Mesenchymal stem cell (in vitro differentiated cells and primary cell): ENCODE measurements around the gene SCN8A.

Experiments
- DNase-seq: peaks from one replicate; pipeline ENCODE4 v3.0.0-alpha.2; 2013
- H2AFZ ChIP-seq: one replicate; pipeline ENCODE4 v1.6.1; 2013; ENCODE audit warnings: low read depth, mild to moderate bottlenecking, control low read depth, inconsistent platforms, low read length, moderate library complexity
- H2AK5ac ChIP-seq: 2 replicates; pipeline ENCODE4 v1.6.1; 2013; ENCODE audit warnings: low read length, moderate library complexity, mild to moderate bottlenecking, inconsistent platforms; ENCODE audit not compliant: severe bottlenecking
- H2BK120ac ChIP-seq: one replicate; pipeline ENCODE4 v1.6.1; 2013; ENCODE audit warnings: low read depth, mild to moderate bottlenecking, inconsistent platforms, low read length, moderate library complexity
- H2BK12ac ChIP-seq, 2 experiments: one replicate each; pipeline ENCODE4 v1.6.1; 2013; ENCODE audit warnings: inconsistent platforms in 2 of 2, low read length in 2 of 2, mild to moderate bottlenecking in 2 of 2, moderate library complexity in 2 of 2, control low read depth in 1 of 2
- H2BK15ac ChIP-seq: one replicate; pipeline ENCODE4 v1.6.1; 2013; ENCODE audit warnings: mild to moderate bottlenecking, low read depth, inconsistent platforms; ENCODE audit not compliant: poor library complexity, severe bottlenecking
- H2BK5ac ChIP-seq: 2 replicates; pipeline ENCODE4 v1.6.1; 2013; ENCODE audit warnings: low read depth, mild to moderate bottlenecking, low read length, control low read depth, inconsistent platforms; ENCODE audit not compliant: poor library complexity, severe bottlenecking
- H3K14ac ChIP-seq, 2 experiments: one replicate each; pipeline ENCODE4 v1.6.1; 2013; ENCODE audit warnings: inconsistent platforms in 2 of 2, low read length in 2 of 2, control low read depth in 1 of 2, mild to moderate bottlenecking in 1 of 2, moderate library complexity in 1 of 2
- H3K18ac ChIP-seq, 2 experiments: one replicate each; pipeline ENCODE4 v1.6.1; 2013; ENCODE audit warnings: inconsistent platforms in 2 of 2, low read length in 2 of 2, control low read depth in 1 of 2, low read depth in 1 of 2, mild to moderate bottlenecking in 1 of 2
- H3K23ac ChIP-seq, 2 experiments: one replicate each; pipeline ENCODE4 v1.6.1; 2013; ENCODE audit warnings: inconsistent platforms in 2 of 2, low read length in 2 of 2, mild to moderate bottlenecking in 2 of 2, moderate library complexity in 2 of 2, control low read depth in 1 of 2
- H3K27ac ChIP-seq: 2 replicates; pipeline ENCODE4 v1.5.1; 2013; ENCODE audit warnings: mild to moderate bottlenecking, moderate library complexity, low read length, control low read depth, inconsistent platforms; ENCODE audit not compliant: poor library complexity, severe bottlenecking
- H3K27me3 ChIP-seq, 2 experiments: 2 replicates each; pipeline versions ENCODE4 v1.6.1 to v1.7.0; 2013; ENCODE audit warnings: low read length in 2 of 2, mild to moderate bottlenecking in 2 of 2, moderate library complexity in 2 of 2, control low read depth in 1 of 2, inconsistent platforms in 1 of 2; ENCODE audit not compliant: control insufficient read depth in 1 of 2, insufficient read depth in 1 of 2
- H3K36me3 ChIP-seq, 2 experiments: 2 replicates each; pipeline versions ENCODE4 v1.6.1 to v1.7.0; 2013; ENCODE audit warnings: low read length in 2 of 2, control low read depth in 1 of 2, inconsistent platforms in 1 of 2, low read depth in 1 of 2, mild to moderate bottlenecking in 1 of 2; ENCODE audit not compliant: insufficient read depth in 2 of 2, control insufficient read depth in 1 of 2
- H3K4ac ChIP-seq, 2 experiments: one replicate each; pipeline ENCODE4 v1.6.1; 2013; ENCODE audit warnings: inconsistent platforms in 2 of 2, low read length in 2 of 2, mild to moderate bottlenecking in 2 of 2, moderate library complexity in 2 of 2, control low read depth in 1 of 2, low read depth in 1 of 2
- H3K4me1 ChIP-seq: 2 replicates; pipeline ENCODE4 v1.6.1; 2013; ENCODE audit warnings: low read depth, low read length, control low read depth; ENCODE audit not compliant: control insufficient read depth, insufficient read depth
- H3K4me2 ChIP-seq: 2 replicates; pipeline ENCODE4 v1.6.1; 2013; ENCODE audit warnings: low read length, mild to moderate bottlenecking, inconsistent platforms; ENCODE audit not compliant: poor library complexity, severe bottlenecking
- H3K4me3 ChIP-seq, 2 experiments: 2 replicates each; pipeline versions ENCODE4 v1.5.1 to v1.7.0; 2013; ENCODE audit warnings: low read length in 2 of 2, mild to moderate bottlenecking in 2 of 2, control low read depth in 1 of 2, low read depth in 1 of 2; ENCODE audit not compliant: insufficient read depth in 1 of 2
- H3K79me1 ChIP-seq: replicated peaks from 2 replicates; pipeline ENCODE4 v1.6.1; 2013; ENCODE audit warnings: mild to moderate bottlenecking, control low read depth, low read length, inconsistent platforms; ENCODE audit not compliant: poor library complexity, severe bottlenecking
- H3K9ac ChIP-seq: 2 replicates; pipeline ENCODE4 v1.7.0; 2013; ENCODE audit warnings: mild to moderate bottlenecking, low read length, moderate library complexity
- H3K9me3 ChIP-seq: 2 replicates; pipeline ENCODE4 v1.7.0; 2013; ENCODE audit warnings: mild to moderate bottlenecking, low read length; ENCODE audit not compliant: control insufficient read depth
- H4K8ac ChIP-seq: one replicate; pipeline ENCODE4 v1.6.1; 2013; ENCODE audit warnings: inconsistent platforms, mild to moderate bottlenecking, low read length, moderate library complexity
- H4K91ac ChIP-seq: one replicate; pipeline ENCODE4 v1.6.1; 2013; ENCODE audit warnings: mild to moderate bottlenecking, low read length, inconsistent platforms
- WGBS: methylation state at CpG from one replicate; pipeline ENCODE4 v1.1.7; 2013; ENCODE audit warnings: mixed read lengths; 5-methylcytosine and 5-hydroxymethylcytosine counted together

SCN8A gene

DNA sequence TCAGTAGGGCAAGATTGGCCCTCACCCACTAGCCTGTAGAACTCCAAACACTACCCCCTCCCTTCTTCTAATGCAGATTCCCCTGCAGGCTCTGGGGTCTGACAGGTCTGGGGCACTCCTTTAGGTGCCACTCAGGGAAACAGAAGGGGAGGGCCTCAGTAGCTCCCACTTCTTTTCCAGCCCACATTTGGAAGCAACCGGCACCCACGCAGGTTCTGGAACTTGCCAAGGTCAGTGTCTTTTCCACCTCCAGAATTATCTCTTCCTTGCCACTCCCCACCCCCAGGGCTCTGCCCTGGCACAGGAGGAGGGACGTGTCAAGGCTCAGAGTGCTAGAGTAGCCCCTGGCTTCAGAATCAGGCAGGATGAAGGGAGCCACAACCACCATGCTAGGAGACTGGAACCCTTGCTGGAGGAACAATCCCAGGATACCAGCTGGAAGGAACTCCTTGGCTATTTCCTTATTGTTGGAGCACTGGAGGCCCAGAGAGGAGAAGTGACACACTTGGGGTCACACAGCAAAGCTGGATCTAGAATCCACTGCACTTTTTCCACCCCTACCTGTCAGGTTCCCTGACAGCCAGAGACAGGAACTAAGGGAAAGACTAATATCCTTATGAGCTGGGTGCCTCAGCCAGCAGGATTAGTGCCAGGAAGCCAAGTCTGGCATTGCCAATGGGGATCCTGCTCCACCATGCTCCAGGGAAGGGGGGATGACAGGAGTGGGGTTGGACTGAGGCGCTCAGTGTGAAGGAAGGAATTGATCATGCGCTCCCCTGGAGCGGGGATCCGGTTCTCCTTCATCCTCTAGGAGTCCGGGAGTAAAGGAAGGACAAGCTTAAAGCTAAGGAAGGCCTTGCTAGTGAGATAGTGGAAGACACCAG, 259.3 kb downstream of the SCN8A start:
- peaks cover 24 to 67% of the 10 kb centered on the region in 2 experiments for H3K27me3 ChIP-seq
- H3K4me1 ChIP-seq = peaks cover 31% of the 10 kb centered on the region
- H3K36me3 ChIP-seq = no peaks in the 10 kb centered on the region
- no peak overlapping the region for H2AK5ac ChIP-seq
- no peak overlapping the region for H3K27ac ChIP-seq
- H2BK15ac ChIP-seq = no peak overlapping the region
- peak overlapping the region; percentile 11 for H4K91ac ChIP-seq
- WGBS = 95% methylated on average over 8 of the region's 8 CpGs
- no peak overlapping the region for H3K4me3 ChIP-seq
- no peaks in the 10 kb centered on the region for H3K79me1 ChIP-seq
- H3K4me2 ChIP-seq = no peak overlapping the region
- no peak overlapping the region for H2BK12ac ChIP-seq
- no peak overlapping the region for H4K8ac ChIP-seq
- H3K14ac ChIP-seq = no peak overlapping the region
- no peak overlapping the region for H3K4ac ChIP-seq
- H3K9me3 ChIP-seq = no peaks in the 10 kb centered on the region
- H2AFZ ChIP-seq = no peak overlapping the region
- H2BK120ac ChIP-seq = no peak overlapping the region
- H3K23ac ChIP-seq = no peak overlapping the region
- no peak overlapping the region for H3K9ac ChIP-seq
- no peak overlapping the region for H3K18ac ChIP-seq
- no peak overlapping the region for H2BK5ac ChIP-seq
- no peak for DNase-seq

DNA sequence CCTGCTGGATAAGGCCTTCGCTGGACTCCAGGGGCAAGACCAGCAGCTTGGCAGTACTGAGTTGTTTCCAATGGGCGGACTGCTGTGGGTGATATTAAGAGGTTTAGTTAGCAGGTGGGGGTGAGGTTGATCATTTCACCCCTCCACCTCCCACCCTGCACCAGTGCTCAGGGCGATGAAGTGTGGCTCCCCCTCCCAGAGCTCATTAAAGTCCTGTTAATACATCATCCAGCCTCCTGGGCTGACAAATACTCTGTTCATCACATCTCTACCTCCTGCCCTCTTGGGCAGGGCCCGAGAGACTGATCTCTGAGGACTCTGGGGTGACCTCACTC, 259.9 kb downstream of the SCN8A start:
- H3K4ac ChIP-seq = no peak overlapping the region
- no peak for DNase-seq
- no peak overlapping the region for H2BK120ac ChIP-seq
- H2AK5ac ChIP-seq = no peak overlapping the region
- H4K91ac ChIP-seq = no peak overlapping the region
- H2BK15ac ChIP-seq = no peak overlapping the region
- H3K27me3 ChIP-seq = peaks cover 18 to 61% of the 10 kb centered on the region in 2 experiments
- peaks cover 34% of the 10 kb centered on the region for H3K4me1 ChIP-seq
- H3K27ac ChIP-seq = no peak overlapping the region
- no peak overlapping the region for H2AFZ ChIP-seq
- no peak overlapping the region for H2BK12ac ChIP-seq
- no peak overlapping the region for H3K4me3 ChIP-seq
- H4K8ac ChIP-seq = no peak overlapping the region
- H3K23ac ChIP-seq = no peak overlapping the region
- no peaks in the 10 kb centered on the region for H3K79me1 ChIP-seq
- H3K9ac ChIP-seq = no peak overlapping the region
- H3K4me2 ChIP-seq = no peak overlapping the region
- 85% methylated on average over 4 of the region's 4 CpGs for WGBS
- no peaks in the 10 kb centered on the region for H3K36me3 ChIP-seq
- no peak overlapping the region for H3K18ac ChIP-seq
- H2BK5ac ChIP-seq = no peak overlapping the region
- no peaks in the 10 kb centered on the region for H3K9me3 ChIP-seq
- H3K14ac ChIP-seq = no peak overlapping the region

DNA sequence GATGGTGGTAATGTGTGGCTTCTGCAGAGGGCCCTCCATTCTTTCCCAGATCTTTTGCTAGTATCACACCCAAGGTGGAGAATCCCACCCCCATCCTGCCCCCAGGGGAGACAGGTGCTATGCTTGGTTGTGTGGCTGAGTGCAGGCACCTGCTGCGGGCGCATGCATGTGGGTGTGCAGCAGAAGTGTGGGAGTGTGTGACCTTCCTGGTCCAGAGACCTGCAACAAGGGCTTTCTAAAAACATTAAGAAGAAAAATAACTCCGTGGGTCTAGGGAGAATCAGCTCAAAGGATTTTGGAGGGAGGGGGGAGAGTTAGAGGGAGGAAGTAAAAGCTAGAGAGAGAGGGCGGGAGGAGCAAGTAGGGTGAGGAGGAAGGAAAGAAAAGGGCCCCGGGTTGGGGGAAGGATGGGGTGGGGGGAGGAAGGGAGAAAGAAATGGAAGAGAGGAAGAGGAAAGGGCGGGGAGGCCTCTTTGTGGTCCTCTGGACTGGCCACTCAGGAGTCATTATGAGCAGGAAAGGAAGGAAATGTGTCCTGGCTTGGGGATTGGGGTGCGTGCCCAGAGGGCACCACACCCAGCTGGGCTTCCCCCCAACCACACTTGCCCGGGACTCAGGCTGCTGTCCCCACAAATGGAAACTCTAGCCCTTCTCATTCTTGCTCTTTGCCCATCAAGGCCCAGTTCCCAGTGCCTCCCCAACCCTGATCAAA, 260.5 kb downstream of the SCN8A start:
- no peaks in the 10 kb centered on the region for H3K79me1 ChIP-seq
- no peak overlapping the region for H3K4me2 ChIP-seq
- no peak overlapping the region for H3K14ac ChIP-seq
- H3K4ac ChIP-seq = no peak overlapping the region
- H2BK12ac ChIP-seq = no peak overlapping the region
- no peak overlapping the region for H2BK5ac ChIP-seq
- H2BK120ac ChIP-seq = no peak overlapping the region
- no peak overlapping the region for H3K23ac ChIP-seq
- no peaks in the 10 kb centered on the region for H3K9me3 ChIP-seq
- no peak overlapping the region for H2AK5ac ChIP-seq
- H4K91ac ChIP-seq = no peak overlapping the region
- H3K27me3 ChIP-seq = peaks cover 12 to 54% of the 10 kb centered on the region in 2 experiments
- H2BK15ac ChIP-seq = no peak overlapping the region
- no peaks in the 10 kb centered on the region for H3K36me3 ChIP-seq
- no peak overlapping the region for H2AFZ ChIP-seq
- H3K4me3 ChIP-seq = no peak overlapping the region
- 84% methylated on average over 8 of the region's 8 CpGs for WGBS
- no peak overlapping the region for H3K18ac ChIP-seq
- no peak overlapping the region for H4K8ac ChIP-seq
- H3K4me1 ChIP-seq = peaks cover 35% of the 10 kb centered on the region
- H3K27ac ChIP-seq = no peak overlapping the region
- no peak for DNase-seq
- no peak overlapping the region for H3K9ac ChIP-seq

DNA sequence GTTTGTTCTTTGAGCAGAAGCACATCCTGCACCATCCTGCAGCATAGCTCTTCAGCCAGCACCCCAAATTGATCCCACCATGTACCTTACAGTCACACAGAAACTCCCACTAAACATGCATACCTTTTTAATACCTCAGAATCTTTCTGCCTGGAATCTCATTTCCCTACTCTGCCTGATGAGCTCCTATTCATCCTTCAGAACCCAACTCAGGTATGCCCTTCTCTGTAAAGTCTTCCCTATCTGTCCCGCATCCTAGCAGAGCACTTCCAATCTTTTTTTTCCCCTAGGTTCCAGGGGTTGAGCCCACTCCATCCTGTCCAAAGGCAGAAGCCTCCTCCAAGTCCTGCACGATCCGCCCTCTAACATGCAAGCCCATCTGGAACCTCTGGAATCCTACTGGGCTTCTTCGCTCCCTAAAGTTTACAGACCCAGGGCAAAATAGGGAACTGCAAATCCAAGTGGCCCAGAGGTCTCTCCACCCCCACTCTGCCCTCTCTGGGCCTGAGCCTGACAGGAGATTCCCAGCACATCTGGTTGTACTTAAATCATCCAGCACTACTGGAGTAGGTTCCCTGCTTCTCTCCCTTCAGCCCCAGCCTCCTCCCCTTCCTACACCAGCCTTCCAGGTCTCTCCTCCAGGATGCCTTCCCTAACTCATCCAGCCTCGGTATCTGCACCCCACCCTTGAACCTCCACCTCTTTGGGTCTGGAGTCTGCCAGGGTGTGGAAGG, 261.5 kb downstream of the SCN8A start:
- Histone ChIP-seq H3K9me3 (no peaks in the 10 kb centered on the region), H2BK15ac (no peak overlapping the region), H4K8ac (no peak overlapping the region), H2AK5ac (no peak overlapping the region), H3K14ac (peak overlapping the region in 1 of 2 experiments; percentile 57), H3K4me3 (no peak overlapping the region), H3K9ac (no peak overlapping the region), H2BK5ac (no peak overlapping the region), H3K27me3 (peaks cover 8 to 44% of the 10 kb centered on the region in 2 experiments), H3K79me1 (no peaks in the 10 kb centered on the region), H3K4me2 (no peak overlapping the region), H2BK12ac (peak overlapping the region in 1 of 2 experiments; percentile 38), H2BK120ac (no peak overlapping the region), H3K27ac (no peak overlapping the region), H3K4me1 (peaks cover 26% of the 10 kb centered on the region), H3K18ac (no peak overlapping the region), H3K23ac (peak overlapping the region in 1 of 2 experiments; percentile 63), H4K91ac (no peak overlapping the region), H3K36me3 (no peaks in the 10 kb centered on the region), H3K4ac (no peak overlapping the region), H2AFZ (no peak overlapping the region)
- 79% methylated on average over 4 of the region's 5 CpGs for WGBS
- DNase-seq = no peak
